NCI-H460 (cell line): ENCODE data around the gene FLYWCH1. TPM values are rescaled to one million over a fixed set of nuclear protein-coding genes. Genes with fewer than 3 reads are reported as not detected.

Experiments used
- DNase-seq: peaks from one replicate; pipeline ENCODE4 v3.0.0-alpha.2; 2016; ENCODE audit warnings: low read depth; ENCODE audit errors: extremely low read depth
- polyA plus RNA-seq: library from polyadenylated mRNA; depleted of rRNA; stranded (reverse); fragments of >200 nt; gene quantifications from 2 replicates; pipeline ENCODE4 v1.2.3, GENCODE V29; 2014; cell fraction: nucleus; rRNA removed
- total RNA-seq: library from RNA; depleted of rRNA; stranded (reverse); fragments of >200 nt; shearing (Covaris generic); gene quantifications from 2 replicates; pipeline ENCODE4 v1.2.3, GENCODE V29; 2014; rRNA removed

Gene FLYWCH1, protein sequence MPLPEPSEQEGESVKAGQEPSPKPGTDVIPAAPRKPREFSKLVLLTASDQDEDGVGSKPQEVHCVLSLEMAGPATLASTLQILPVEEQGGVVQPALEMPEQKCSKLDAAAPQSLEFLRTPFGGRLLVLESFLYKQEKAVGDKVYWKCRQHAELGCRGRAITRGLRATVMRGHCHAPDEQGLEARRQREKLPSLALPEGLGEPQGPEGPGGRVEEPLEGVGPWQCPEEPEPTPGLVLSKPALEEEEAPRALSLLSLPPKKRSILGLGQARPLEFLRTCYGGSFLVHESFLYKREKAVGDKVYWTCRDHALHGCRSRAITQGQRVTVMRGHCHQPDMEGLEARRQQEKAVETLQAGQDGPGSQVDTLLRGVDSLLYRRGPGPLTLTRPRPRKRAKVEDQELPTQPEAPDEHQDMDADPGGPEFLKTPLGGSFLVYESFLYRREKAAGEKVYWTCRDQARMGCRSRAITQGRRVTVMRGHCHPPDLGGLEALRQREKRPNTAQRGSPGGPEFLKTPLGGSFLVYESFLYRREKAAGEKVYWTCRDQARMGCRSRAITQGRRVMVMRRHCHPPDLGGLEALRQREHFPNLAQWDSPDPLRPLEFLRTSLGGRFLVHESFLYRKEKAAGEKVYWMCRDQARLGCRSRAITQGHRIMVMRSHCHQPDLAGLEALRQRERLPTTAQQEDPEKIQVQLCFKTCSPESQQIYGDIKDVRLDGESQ
- total RNA-seq = 26.6 and 29.4 TPM in 2 replicates
- polyA plus RNA-seq = 113 and 132 TPM in 2 replicates

DNA sequence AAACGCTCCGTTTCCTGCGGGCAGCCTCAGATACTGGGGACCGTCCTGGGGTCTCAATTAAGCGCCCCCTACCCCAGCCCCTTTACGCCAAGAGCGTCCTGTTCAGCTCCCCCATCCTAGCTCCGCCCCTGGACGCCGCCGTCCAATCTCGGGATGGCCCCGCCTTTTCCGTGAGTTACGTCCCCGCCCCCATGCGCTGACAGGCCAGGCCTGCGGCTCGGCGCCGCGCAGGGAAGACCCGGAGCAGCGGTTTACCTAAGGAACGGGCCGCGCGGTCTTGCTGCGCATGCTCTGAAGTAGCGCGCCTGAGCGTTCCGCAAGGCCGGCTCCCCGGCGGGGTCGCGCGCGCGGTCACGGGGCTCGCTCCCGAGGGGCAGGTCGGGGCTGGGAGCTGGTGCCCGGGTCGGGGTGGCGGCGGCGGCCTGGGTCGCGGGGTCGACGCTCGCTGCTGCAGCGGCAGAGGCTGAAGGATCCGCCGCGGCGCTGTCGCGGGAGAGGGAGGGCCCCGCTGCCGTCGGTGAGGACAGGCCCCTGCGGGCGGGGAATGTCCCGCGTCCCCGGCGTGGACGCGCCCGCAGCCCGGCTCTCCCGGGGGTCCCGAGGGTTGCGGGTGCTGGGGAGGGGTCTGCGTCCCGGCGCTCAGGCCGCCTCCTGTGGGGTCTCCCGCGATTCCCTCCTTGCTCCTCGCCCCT lies at the start of gene FLYWCH1:
TSS of gene FLYWCH1 (plus strand) at position 294 of the 692 bp plus-strand sequence. CDS start 17,755 bp downstream, outside the sequence.
- peak; percentile 97 for DNase-seq

DNA sequence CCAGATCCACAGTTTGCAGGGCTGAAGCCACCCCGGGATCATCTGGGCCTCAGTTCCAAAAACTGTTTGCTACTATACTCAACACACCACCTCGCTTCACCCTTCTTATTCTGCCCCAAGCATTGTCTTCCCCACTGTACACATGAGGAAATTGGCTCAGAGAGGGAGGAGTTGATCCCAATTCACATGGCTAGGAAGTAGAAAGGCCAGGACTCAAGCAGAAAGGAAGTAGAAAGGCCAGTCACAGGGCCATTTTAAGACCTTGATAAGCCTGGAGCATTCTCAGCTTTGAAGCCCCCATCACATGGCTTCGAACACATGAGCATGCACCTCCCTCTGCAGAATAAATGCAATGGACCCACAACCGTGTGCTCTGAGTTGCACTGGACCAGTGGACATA lies 46.1 kb upstream of the FLYWCH1 start:
- DNase-seq = no peak

DNA sequence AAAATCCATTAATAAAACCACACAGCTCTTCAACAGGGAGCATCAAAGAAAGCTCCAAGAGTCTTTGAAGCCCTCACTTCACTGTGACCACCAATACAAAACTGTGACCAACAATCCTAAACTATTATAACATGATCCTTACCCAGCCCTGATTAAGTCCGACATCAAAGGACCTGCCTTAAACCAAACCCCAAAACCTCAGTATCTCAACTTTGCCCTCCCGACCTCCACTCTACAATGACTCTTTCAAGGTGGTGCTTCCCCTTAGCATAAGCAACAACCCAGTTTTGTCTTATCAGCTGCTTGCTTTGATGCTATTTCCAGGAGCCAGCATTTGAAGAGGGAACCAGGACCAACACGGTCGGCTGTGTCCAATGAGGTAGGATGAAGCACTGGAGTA lies 45.3 kb upstream of the FLYWCH1 start:
- no peak for DNase-seq

DNA sequence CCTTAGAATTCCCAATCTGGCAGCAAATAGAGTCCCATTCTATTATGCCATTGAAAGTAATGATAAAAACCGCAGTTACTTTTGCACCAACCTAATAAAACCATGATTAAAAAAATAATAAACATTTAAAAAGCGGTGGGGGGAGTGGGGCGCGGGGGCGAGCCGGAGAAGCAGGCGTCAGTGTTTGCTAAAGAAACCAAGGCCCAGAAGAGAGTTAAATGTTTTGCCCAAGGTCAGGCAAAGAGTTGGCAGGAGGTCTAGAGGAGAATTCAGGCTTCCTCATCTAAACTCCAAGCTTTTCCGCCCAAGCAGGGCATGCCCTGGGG lies 44.1 kb upstream of the FLYWCH1 start:
- no peak for DNase-seq

DNA sequence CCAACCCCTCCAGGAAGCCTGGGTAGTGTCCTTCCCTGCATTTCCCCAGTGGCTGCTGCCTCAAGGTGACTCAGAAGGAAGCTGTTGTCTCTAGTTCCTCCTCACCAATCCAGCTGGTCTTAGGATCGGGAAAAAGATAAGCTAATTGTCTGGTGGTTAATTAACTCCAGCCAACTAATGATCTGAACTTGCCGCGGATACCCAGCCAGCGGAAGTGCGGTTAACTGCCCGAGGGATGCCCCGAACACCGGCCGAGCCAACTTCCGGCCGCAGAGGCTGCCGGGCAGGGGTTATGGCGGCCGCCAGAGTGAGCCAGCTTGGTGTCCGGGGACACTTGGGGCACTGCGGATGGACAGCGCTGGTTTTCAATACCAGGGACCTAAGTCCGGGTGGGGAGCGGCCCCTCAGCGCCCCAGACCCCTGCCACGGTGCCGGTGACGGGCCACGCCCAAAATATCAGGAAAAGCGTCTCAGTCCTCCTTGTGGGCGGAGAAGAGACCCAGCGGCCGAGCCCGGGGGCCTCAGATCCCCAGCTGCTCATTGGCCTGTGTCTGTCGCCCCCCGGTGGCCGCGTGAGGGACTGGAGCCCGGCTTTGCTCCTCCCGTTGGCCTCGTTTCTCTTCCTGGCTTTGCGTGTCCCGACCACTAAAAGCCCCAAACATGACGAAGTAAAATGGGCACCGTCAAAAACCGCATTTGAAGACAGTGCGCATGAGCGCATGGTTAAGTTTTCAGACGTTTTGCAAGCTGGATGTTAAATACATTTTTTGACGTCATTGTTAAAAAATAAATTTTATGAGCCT lies 43.5 kb upstream of the FLYWCH1 start:
- peak; percentile 90 for DNase-seq

DNA sequence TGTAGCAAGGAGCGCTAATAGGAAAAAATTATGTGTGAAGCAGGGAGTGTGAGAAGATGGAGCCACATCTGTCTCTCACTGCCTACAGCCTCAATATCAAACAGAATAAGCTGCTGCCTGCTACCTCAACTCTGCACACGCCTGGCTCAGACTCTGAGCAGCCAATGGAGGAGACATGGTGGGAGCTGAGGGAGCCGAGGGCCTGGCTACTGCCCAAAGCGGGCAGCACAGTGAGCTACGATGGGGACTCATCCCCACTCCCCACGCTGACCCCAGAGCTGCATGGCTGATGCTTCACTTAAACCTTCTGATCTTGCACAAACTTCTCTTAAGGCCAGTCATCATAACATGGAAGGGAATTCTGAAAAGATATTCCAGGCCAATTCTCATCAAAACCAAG lies 39.8 kb upstream of the FLYWCH1 start:
- DNase-seq = no peak

DNA sequence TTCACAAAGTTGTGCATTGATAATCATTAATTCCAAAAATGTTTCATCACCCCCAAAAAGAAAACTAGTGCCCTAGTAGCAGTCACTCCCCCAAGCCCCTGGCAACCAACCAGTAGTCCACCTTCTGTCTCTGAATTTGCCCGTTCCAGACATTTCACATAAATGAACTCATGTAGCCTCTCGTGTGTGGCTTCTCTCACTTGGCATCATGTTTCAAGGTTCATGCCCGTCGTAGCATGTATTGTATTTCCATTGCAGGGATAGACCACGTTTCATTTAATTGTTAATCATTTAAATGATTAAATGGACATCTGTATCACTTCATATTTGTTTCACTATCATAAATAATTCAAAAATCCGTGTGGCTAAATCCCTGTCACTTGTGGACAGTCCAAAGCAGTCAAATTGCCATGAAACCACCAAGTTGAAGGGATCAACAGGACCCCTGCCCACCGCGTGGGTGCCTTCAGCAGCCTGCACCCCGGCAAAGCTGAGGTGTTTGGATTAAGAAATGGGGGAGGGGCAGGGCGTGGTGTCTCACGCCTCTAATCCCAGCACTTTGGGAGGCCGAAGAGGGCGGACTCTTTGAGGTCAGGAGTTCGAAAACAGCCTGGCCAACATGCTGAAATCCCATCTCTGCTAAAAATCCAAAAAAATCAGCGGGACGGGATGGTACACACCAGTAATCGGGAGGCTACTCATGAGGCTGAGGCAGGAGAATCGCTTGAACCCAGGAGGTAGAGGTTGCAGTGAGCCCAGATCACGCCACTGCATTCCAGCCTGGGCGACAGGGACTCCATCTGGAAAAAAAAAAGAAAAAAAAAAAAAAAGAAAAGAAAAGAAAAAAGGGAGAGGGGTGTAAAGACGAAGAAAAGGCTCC lies 37.5 kb upstream of the FLYWCH1 start:
- no peak for DNase-seq

DNA sequence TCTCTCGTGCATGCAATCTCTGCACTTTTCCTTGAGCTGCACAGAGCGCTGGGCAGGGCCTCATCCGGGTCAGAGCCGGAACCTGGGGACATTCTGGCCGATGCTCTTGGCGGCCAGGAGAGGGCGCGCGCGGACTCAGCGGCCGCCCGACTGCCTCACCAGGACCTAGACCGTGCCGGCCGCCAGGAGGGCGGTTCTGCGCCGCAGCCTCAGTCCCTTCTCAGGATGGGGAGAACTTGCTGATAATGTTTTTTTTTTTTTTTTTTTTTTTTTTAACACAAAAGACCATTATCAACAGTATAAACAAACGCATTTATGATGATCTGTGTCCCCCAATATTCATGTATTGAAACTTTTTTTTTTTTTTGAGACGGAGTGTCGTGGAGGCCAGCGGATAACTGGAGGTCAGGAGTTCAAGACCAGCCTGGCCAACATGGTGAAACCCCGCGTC lies 36.8 kb upstream of the FLYWCH1 start:
- peak; percentile 76 for DNase-seq

DNA sequence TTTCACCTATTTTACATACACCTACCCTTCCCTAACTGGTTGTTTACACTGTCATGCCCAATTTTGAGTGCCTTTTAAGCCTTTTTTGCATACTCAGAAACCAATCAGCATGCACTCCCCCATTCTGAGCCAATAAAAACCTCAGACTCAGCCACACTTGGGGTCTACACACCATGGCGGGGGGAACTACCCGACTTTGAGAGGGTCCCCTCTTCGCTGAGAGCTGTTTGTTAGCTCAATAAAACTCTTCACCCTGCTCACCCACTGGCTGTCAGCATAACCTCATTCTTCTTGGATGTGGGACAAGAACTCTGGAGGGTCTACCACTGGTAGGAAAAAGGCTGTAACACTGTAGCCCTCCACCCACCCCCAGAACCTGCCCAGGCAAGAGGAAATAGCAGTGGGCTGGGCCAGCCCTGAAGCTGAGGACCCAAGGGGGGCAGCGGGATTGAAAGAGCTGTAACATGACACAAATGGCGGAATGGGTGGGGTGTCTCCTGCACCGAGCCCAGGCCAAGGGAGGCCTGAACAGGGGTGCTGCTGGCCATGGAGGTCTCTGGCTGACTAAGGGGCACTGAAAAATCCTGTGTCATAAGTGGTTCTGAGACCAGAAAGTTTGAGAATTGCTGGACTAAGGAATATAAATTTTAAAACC lies 31.8 kb upstream of the FLYWCH1 start:
- no peak for DNase-seq

DNA sequence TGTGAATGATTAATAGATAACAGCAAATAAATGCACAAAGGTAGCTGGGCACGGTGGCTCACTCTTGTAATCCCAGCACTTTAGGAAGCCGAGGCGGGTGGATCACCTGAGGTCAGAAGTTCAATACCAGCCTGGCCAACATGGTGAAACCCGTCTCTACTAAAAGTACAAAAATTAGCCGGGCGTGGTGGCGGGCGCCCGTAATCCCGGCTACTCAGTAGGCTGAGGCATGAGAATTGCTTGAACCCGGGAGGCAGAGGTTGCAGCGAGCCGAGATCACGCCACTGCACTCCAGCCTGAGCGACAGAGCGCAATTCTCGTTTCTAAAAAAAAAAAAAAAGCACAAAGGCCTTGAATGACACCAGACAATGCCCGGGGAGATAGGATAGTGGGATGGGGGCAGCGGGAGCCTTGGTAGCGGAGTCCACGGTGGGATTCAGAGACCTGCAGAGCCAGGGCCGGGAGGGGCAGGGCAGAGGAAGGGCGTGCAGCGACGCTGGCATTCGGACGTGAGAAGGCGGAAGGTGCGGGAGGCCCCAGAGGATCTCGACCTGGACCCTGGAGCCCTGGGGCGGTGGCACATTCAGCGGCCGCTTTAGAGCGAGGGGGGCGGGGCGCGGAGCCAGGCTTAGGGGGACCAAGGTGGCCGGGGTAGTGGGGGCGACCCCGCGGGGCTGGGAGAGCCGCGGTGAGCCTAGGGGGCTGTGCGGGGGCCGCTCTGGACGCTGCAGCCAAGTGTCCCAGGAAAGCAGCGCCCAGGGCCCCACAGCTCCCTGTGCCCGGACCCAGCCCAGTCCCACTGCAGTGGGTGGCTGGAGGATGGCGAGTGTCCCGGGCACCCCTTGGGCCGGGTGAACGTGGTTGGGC lies 29.7 kb upstream of the FLYWCH1 start:
- no peak for DNase-seq

DNA sequence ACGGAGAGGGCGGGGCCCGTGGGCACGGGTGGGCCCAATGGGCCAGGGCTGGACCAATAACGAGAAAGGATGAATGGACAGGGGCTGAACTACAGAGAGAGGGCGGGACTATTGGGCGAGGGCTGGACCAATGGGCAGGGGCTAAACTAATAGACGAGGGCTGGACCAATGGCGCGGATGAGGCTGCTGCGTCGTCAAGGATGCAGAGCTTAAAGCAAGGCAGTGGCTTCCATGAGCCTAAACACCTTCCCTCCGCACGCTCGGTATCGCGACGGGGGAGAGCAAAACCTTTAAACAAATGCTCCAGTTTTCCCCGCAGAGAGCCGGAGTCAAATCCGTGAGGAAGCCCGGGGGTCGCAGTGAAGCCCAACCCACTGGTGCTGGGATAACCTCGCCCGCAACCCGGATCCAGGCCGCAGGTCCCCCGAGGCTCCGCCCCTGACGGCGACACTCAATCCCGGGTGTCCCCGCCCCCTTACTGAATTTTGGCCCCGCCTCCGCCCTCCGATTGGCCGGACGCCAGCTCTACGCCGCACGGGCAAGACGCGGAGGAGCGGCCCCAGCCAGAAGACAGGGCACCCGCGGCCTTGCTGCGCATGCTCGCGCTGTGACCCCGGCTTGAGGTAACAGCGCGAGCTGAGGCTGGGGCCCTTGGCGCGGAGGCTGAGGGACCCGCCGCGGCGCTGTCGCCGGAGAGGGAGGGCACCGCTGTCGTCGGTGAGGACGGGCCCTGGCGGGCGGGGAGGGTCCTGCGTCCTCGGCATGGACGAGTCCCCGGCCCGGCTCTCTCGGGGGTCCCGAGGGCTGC lies 28.9 kb upstream of the FLYWCH1 start, which contains the start of gene FLYWCH2:
TSS of gene FLYWCH2 (plus strand) at position 566 of the 808 bp plus-strand sequence. CDS start 13,235 bp downstream, outside the sequence.
- peak; percentile 99 for DNase-seq

DNA sequence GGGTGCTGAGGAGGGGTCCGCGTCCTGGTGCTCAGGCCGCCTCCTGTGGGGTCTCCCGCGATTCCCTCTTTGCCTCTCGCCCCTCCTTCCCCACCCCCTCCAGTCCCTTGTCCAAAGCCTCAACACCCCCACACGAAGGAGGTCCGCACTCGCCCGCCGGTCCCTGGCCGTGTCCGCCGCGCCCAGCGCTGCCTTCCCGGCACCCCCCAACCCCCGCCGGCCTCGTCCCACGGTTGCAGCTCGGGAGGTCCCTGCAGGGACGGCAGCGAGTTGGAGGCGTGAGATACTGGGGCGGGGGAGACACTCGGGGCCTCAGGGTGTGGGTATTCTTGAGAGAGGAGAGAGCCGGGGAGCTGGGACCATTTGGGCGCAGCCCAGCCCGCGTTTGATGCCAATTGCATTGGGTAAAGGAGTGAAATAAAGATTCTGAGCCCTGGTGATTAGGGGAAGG lies 28.2 kb upstream of the FLYWCH1 start:
- no peak for DNase-seq

DNA sequence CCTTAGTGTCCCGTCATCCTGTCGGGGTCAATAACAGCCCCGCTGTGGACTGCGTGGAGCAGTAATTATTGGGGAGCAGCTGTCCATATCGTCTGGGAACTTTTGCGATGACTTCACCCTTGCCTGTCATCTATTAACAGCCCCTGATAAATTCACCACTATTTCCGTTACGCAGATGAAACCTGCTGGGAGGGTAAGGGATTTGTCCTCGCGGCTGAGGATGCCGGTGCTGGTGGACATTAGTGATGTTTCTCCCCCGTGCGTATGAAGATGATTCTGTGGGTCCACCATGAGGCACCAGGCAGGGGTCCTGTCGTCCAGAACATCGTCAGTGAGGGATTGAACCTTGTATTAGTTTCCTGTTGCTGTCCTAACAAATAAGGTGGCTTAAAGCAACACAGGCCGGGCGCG lies 27.7 kb upstream of the FLYWCH1 start:
- DNase-seq = no peak

DNA sequence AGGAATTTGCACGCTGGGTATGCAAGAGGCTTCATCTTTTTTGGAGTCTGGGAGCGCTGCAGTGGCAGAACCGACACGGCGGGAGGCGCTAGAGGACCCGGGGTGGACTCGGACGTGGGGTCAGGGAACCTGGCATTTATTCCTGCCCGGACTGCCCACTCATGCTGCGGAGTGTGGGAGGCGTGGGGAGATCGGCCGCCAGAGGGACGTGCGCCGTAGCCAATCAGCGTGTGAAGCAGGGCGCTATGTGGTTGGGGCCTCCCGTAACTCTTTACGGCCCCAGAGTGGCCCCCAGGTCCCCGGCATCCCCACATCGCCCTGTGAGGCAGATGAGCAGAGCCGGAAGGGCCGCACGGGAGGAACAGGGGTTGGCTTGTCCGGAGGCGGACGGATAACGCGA lies 17.5 kb upstream of the FLYWCH1 start:
- no peak for DNase-seq

DNA sequence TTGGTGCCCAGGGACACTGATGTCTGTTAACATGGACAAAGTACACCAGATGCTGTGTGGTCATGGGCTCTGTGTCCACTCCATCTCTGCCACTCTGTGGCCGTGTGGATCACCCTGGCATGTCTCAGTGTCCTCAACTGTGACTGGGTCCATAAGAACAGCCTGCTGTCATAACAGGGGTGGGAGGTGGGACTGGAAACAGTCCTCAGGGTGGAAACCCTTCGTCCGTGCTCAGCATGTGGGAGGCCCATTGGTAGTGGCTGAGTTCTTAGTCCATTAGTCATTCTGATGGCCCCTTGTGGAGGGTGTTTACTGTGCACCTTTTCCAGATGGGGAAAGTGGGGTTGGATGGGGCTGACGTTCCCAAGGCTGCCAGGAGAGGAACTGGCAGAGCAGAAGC lies 15.9 kb upstream of the FLYWCH1 start:
- DNase-seq = no peak

DNA sequence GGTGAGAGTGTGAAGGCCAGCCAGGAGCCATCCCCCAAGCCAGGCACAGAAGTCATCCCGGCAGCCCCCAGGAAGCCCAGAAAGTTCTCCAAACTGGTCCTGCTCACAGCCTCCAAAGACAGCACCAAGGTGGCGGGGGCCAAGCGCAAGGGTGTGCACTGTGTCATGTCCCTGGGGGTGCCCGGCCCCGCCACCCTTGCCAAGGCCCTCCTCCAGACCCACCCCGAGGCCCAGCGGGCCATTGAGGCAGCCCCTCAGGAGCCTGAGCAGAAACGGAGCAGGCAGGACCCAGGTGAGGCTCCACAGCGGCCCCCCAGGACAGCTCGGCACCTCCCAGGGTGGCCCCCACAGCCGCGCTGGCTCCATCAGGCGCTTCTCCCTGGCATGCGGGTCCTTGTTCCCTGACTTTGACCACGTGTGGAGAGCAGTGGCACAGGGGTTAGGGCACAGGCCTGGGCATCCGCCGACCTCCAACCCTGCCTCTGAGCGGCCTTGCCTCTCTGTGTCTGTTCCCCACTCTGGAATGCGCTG lies 15.2 kb upstream of the FLYWCH1 start:
- DNase-seq = no peak

DNA sequence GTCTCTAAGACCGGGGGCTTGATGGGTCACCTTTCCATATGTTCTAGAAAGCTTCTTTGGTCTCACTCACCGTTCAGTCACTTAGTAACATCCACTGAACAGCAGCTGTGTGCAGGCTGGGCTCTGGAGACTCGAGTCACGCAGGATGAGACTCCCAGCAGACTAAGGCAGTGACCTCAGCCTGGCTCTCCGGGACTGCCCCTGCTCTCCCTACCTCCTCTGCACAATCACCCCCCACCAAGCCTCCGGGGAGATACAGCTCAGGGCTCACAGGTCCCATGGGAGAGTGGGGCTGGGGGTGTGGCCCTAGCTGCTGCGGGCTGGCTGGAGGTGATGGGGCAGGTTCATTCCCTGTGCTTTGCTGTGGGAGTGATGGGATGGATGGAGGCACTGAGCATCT lies 14.6 kb upstream of the FLYWCH1 start:
- no peak for DNase-seq
